ENCODE data around the gene CYP11A1.
A peak's percentile ranks its signal among the peaks of the same experiment; 100 is the strongest.

Gene CYP11A1

DNA sequence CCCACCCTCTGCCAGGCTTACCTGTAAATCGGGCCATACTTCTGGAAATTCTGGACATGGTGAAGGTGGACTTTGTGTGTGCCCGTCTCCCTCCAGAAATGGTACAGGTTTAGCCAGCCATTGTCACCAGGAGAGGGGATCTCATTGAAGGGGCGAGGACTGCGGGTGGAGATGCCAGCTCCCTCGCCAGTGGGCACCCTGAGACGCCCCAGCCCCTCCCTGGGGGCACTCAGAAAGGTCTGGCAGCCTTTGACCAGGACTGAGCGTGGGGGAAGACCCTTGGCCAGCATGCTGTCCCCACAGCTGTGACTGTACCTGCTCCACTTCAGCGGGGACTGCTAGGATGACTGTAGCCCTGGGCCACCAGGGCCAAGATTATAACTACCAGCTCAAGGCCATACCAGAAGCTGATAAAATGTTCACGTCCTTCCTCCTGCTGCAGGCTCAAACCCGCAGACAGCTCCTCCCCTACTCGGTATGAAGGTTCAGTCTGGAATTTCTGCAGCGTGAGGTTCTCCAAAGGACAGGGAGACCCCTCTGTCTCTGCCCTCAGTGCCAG is at the start of gene CYP11A1:
CYP11A1 (minus strand) TSS at position 351 of the 559 bp plus-strand sequence; CDS start at position 290, 61 bp downstream.
- H3K9me3 Mint-ChIP-seq (ENCODE audit: low read depth), result no peaks in the 10 kb centered on the region
- H3K27ac Mint-ChIP-seq, result no peak within 1 kb of the TSS
- peaks cover 6% of the 10 kb centered on the region for H3K27me3 Mint-ChIP-seq
- H3K4me3 Mint-ChIP-seq, result peak within 1 kb of the TSS; percentile 38
- peaks cover 3% of the 10 kb centered on the region for H3K4me1 Mint-ChIP-seq (ENCODE audit: low read depth)
- no peaks in the 10 kb centered on the region for H3K36me3 Mint-ChIP-seq

DNA sequence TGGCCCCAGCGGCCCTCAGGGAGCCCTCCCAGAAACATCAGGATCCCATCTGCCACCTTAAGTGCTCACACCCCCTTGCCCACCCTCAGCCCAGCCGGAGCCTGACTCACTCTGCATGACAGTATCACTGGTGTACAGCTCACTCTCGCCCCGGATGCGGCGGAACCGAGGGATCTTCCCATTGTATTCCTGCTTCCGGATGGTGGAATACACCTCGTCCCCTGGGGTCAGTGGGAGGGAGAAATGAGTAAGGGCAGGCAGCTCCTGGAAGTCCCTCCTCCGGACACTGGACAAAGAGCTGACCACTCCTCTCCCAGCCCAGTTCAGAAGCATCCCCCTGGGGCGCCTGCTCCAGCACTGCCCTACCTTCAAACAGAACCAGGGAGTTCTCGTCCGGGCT is 49.8 kb upstream of the CYP11A1 start:
- Mint-ChIP-seq H3K27ac (no peak overlapping the region), H3K9me3 (ENCODE audit: low read depth) (no peaks in the 10 kb centered on the region), H3K36me3 (peaks cover 13% of the 10 kb centered on the region), H3K4me3 (no peak overlapping the region), H3K27me3 (no peaks in the 10 kb centered on the region), H3K4me1 (ENCODE audit: low read depth) (peaks cover 22% of the 10 kb centered on the region)

DNA sequence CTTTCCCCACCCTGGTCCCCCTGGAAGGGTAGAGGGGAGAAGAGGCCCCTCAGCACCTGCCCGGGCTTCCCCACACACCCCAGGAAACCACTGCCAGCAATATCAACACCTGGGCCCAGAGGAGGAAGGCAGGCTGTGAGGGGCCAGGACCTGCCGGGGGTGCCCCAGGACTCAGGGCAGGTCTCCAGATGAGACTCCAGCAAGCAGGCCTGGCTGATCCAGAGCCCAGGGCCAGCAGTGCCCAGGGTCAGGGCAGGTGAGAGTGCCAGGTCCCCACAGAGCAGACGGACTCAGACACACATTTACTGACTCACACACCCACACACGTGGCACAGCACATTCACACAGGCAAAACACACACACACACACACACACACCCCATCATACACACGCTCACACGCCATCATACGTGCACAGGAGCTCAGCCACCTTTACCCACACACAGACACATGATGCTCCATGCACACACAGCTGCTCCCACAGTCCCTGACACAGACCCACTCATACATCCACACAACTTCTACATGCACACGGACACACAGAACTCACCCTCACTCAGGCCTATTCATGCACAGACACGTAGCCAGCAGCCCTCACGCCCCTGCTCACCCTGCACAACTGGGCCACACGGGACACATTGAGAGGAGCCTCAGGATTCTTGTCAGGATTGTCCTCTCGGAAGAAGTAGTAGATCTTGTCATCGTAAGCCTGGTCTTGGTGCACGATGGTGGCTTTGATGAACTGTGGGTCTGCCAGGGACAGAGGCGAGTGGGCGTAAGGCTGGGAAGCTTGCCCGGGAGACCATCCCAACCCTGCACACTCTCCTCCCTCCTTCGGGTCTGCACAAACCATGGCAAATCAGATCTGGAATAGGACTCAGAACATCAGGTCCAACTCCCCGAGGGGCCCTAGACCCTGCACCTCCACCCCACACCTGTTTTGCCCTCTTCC is 48.8 kb upstream of the CYP11A1 start:
- H3K36me3 Mint-ChIP-seq, result peaks cover 13% of the 10 kb centered on the region
- H3K27ac Mint-ChIP-seq, result peak overlapping the region; percentile 50
- peak overlapping the region; percentile 1 for H3K4me3 Mint-ChIP-seq
- no peaks in the 10 kb centered on the region for H3K9me3 Mint-ChIP-seq (ENCODE audit: low read depth)
- H3K27me3 Mint-ChIP-seq, result no peaks in the 10 kb centered on the region
- H3K4me1 Mint-ChIP-seq (ENCODE audit: low read depth), result peaks cover 17% of the 10 kb centered on the region

DNA sequence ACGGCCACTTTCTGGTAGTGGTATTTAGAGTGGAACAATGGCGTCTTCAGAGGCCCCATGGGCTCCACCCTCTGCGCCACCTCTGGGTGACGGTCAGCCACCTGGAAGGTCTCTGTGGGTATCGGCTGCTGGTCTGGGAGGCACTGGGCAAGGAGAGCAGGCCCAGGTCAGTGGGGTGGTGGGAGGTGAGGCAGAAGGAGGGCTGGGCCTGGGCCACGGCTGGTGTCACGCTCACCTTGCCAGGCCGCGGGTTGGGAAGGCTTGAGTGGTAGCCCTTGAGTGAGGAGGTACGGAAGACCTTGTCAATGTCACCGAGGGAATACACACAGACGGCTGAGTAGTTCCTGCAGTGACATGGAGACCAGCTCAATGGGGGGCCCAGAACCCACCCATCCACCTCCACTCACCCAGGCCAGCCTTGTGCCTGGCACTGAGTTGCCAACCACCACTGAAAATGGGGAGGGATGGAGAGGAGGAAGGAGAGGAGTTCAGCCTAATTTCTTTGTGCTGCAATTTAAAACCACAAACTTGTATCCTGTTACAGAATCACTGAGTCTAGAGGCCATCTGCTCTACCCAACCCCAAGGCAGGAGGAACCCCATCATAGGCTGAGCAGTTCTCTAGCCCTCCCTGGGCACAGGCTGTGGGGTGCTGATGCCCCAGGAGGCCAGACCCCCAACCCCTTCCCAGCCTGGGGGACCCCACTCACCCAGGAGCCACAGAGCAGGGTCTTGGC is 47.3 kb upstream of the CYP11A1 start:
- no peak overlapping the region for H3K4me3 Mint-ChIP-seq
- no peaks in the 10 kb centered on the region for H3K27me3 Mint-ChIP-seq
- H3K4me1 Mint-ChIP-seq (ENCODE audit: low read depth), result peaks cover 14% of the 10 kb centered on the region
- H3K27ac Mint-ChIP-seq, result peak overlapping the region; percentile 64
- peaks cover 13% of the 10 kb centered on the region for H3K36me3 Mint-ChIP-seq
- H3K9me3 Mint-ChIP-seq (ENCODE audit: low read depth), result no peaks in the 10 kb centered on the region

DNA sequence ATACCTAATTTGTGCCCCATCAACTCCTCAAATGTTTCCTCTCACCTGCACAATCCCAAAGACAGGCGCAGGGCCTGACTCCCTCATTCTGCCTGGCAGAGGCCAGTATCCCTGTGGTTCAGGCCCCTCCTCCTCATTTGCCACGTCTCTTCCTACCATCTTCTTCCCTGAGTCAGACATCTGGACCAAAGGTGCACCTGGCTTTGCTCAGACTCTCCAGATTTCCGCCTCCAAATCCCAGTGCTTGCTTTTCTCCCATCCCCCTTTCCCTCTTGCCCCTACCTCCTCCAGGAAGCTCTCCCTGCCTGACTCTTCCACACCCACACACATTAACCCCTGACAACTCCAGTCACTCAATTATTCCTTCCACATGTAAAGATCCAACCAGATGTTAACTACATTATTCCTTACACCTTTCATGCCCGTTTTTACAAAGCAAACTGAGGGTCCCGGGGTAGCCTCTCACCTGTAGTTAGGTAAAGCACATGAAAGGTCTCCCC is 46.7 kb upstream of the CYP11A1 start:
- H3K36me3 Mint-ChIP-seq, result peaks cover 13% of the 10 kb centered on the region
- H3K4me3 Mint-ChIP-seq, result no peak overlapping the region
- H3K9me3 Mint-ChIP-seq (ENCODE audit: low read depth), result no peaks in the 10 kb centered on the region
- no peaks in the 10 kb centered on the region for H3K27me3 Mint-ChIP-seq
- H3K4me1 Mint-ChIP-seq (ENCODE audit: low read depth), result peaks cover 14% of the 10 kb centered on the region
- H3K27ac Mint-ChIP-seq, result peak overlapping the region; percentile 64

DNA sequence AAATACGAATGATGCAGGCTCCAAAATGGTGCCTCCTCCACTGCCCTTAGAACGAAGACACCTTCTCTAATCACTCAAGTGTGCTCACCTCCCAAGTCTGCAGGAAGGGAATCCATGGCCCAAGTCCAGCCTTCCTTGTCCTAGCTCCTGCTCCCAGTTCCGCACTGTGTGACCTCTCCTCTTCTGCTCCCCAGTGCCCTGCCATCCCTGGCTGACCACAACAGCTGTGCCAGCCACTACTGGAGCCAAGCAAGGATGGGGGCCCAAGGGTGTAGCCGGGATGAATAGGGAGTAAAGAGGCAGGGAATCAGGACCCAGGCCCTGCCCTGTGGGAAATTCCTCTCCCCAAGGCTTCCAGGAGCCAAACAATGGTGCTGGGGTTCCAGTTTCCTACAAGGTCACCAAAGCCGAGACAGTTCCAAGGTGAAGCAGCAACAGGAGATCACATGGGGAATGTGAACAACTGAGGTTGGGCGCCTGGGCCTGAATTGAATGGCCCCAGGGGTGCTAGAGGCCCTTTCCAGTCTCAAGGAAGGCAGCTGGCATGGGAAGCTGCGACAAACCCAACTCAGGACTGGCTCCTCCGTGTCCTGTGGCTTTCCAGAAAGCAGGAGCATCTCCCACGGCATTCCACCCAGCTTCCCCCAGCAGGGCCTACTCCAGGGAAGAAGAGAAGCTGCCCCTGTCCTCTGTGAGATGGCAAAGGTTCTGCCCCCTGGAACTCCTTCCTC is 46.1 kb upstream of the CYP11A1 start:
- Mint-ChIP-seq H3K4me1 (ENCODE audit: low read depth) (peaks cover 14% of the 10 kb centered on the region), H3K27ac (no peak overlapping the region), H3K27me3 (no peaks in the 10 kb centered on the region), H3K4me3 (no peak overlapping the region), H3K9me3 (ENCODE audit: low read depth) (no peaks in the 10 kb centered on the region), H3K36me3 (peaks cover 15% of the 10 kb centered on the region)

DNA sequence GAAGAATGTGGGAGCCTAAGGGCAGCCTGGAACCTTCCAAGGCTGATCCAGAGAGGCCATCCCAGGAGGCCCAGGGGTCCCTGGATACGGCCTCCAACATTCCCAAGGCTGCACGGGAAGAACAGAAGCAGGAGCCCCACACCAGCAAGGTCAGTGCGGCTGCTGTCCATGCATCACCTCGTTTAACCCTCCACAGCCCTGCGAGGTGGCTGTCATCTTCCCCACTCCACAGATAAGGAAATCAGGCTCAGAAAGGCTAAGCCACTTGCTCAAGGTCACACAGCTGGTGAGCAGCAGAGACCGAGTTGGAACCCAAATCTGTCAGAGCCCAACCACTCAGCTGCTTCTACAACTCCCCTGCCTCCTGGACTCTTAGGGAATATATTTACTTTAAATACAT is 44.7 kb upstream of the CYP11A1 start:
- H3K27ac Mint-ChIP-seq, result no peak overlapping the region

DNA sequence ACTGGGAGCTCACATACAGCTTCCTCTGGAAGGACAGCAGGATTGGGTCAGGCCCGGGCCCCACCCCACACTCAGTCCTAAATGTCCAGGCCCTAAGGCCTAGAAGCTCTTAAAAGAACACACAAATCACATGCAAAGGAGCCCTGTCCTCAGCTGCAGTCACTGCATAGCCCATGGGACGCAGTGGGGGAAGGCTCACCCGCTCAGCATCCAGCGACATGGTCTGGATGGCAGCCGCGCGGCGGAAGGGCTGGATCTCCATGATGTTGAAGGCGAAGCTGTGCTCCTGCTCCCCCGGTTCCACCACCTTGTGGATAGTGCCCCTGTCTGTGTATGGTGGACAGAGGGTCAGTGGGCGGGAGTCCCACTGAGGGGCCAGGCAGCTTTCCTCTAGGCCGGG is 44.2 kb upstream of the CYP11A1 start:
- H3K4me1 Mint-ChIP-seq (ENCODE audit: low read depth), result peaks cover 17% of the 10 kb centered on the region
- H3K4me3 Mint-ChIP-seq, result no peak overlapping the region
- H3K9me3 Mint-ChIP-seq (ENCODE audit: low read depth), result no peaks in the 10 kb centered on the region
- H3K36me3 Mint-ChIP-seq, result peaks cover 15% of the 10 kb centered on the region
- H3K27me3 Mint-ChIP-seq, result no peaks in the 10 kb centered on the region
- no peak overlapping the region for H3K27ac Mint-ChIP-seq

More for the DNA sequence above, 44.7 kb upstream of the CYP11A1 start:
- Mint-ChIP-seq H3K9me3 (ENCODE audit: low read depth) (no peaks in the 10 kb centered on the region), H3K36me3 (peaks cover 15% of the 10 kb centered on the region), H3K4me1 (ENCODE audit: low read depth) (peaks cover 14% of the 10 kb centered on the region), H3K4me3 (no peak overlapping the region), H3K27me3 (no peaks in the 10 kb centered on the region)

DNA sequence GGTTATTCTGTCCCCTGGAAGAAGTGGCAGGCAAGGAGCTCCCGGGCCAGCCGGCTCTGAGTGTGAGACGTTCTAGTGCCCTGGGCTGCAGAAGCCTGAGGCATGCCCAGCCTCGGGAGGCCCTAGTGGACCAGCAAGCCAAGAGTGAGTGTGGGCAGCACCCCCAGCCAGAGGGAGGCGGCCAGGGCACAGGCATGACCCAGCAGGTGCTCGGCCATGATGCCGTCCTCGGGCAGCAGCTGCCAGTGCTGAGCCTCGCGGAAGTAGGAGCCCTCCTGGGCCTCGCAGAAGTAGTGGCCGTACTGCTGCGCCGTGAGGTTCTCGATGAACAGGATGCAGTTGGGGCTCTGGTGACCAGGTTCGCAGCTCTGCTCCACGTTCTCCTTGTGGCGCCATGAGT is 43.1 kb upstream of the CYP11A1 start:
- Mint-ChIP-seq H3K9me3 (ENCODE audit: low read depth) (no peaks in the 10 kb centered on the region), H3K27me3 (no peaks in the 10 kb centered on the region), H3K4me1 (ENCODE audit: low read depth) (peaks cover 20% of the 10 kb centered on the region), H3K4me3 (no peak overlapping the region), H3K36me3 (peaks cover 16% of the 10 kb centered on the region), H3K27ac (no peak overlapping the region)

DNA sequence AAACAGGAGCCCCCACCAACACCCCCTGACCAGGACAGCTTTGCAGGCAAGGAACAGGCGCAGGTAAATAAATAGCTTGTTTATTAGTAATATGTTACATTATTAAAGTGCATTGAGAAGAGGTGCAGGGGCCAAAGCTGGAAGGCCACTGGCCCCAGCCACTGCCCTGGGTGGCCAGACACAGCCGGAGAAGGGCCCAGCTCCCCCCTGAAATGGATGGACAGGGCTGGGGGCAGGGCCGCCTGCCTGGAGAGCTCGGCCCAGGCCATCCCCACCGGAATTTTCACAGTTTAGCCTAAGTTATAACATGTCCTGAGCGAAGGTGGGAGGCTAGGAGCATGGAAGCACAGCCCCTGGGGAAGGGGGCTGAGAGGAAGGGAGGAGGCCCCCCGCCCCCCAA is 41.8 kb upstream of the CYP11A1 start:
- Mint-ChIP-seq H3K4me3 (no peak overlapping the region), H3K27ac (no peak overlapping the region), H3K4me1 (ENCODE audit: low read depth) (peaks cover 26% of the 10 kb centered on the region), H3K27me3 (no peaks in the 10 kb centered on the region), H3K36me3 (peaks cover 15% of the 10 kb centered on the region), H3K9me3 (ENCODE audit: low read depth) (no peaks in the 10 kb centered on the region)

DNA sequence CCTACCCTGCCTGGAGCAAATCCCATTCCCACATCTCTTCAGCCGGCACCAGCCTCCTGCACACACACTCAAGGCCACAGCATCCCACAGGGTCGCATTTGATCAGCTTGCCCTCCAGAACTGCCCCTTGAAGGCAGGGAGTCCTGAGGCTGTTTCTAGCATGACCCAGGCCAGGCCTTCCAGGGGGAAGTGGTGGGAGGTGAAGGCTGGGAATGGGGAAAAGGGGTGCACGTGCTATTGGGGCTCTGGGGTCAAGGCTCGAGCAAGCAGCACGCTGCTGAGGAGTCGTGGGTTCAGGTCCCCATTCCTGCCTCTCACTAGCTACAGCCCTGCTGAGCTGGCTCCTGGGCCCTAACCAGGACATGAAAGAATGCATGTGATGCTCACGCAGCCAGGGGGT is 41.4 kb upstream of the CYP11A1 start:
- Mint-ChIP-seq H3K4me1 (ENCODE audit: low read depth) (peaks cover 27% of the 10 kb centered on the region), H3K27me3 (no peaks in the 10 kb centered on the region), H3K36me3 (peaks cover 12% of the 10 kb centered on the region), H3K4me3 (no peak overlapping the region), H3K9me3 (ENCODE audit: low read depth) (no peaks in the 10 kb centered on the region), H3K27ac (peak overlapping the region; percentile 70)

DNA sequence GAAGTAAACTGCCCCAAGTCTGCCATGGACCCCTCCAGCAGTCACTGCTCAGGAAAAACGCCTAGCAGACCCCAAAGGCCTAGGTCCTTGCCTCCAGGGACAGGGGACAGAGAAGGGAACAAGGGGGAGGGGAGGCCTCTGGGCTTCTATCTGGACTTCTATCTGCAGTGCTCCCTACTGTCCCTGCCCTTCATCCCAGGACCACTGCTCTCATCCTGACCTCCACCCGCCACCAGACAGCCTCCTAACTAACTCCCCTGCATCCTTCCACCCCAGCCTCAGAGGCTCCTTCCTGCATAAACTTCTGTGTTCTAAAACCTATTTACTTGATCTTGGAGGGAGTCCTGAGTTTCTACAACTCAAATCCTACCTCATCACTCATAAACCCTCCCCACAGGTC is 40.9 kb upstream of the CYP11A1 start:
- Mint-ChIP-seq H3K27ac (no peak overlapping the region), H3K36me3 (peaks cover 12% of the 10 kb centered on the region), H3K4me1 (ENCODE audit: low read depth) (peaks cover 31% of the 10 kb centered on the region), H3K4me3 (no peak overlapping the region), H3K9me3 (ENCODE audit: low read depth) (no peaks in the 10 kb centered on the region), H3K27me3 (no peaks in the 10 kb centered on the region)

DNA sequence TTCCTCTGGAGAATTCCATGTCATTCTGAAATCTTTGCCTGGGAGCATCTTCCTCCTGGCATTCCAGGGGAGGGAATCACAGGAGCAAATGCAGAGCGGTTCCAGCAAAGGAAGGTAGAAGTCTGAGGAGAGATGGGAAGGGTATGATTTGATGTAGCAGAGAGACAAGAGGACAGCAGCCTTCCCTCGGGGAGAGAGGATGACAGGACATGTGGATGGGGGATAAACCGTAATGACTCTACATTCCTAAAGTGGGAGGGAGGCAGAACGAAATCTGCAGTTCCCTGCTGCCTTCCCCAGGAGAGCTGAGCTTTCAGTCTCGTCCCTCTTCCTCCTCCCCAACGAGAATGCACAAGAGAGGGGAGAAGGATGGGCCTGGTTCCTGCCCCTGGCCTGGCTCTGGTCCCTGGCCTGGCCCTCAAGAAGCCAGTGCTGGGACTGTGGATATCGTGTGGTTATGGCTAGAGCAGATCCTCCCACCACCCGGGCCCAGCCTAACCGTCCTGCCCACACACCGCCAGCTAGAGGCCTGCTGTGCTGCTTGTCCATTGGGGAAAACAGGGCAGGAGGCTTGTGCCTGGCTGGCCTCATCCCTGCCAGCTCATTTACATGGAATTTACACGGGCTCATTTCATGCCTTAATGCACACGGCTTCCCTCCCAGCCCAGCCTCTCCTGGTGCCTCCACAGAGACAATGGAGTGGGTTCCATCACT is 39.7 kb upstream of the CYP11A1 start:
- Mint-ChIP-seq H3K27ac (no peak overlapping the region), H3K4me1 (ENCODE audit: low read depth) (peaks cover 43% of the 10 kb centered on the region), H3K9me3 (ENCODE audit: low read depth) (no peaks in the 10 kb centered on the region), H3K4me3 (no peak overlapping the region), H3K36me3 (peaks cover 6% of the 10 kb centered on the region), H3K27me3 (no peaks in the 10 kb centered on the region)

DNA sequence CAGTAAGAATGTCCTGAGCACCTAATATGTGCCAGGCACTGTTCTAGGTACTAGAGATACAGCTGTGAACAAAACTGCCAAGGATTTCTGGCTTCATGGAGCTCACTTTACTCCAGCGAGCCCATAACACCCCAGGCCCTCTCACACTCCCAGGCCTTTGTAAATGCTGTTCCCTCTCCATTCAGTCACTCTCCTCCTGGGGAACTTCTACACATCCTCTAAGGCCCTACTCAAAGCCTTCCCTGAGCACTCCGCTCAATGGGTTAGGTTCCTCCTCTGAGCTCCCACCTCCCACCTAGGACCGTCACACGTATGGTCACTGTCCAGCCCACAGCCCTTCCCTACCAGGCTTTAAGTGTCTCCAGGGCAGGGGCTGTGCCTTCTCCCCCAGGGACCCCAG is 39.1 kb upstream of the CYP11A1 start:
- H3K9me3 Mint-ChIP-seq (ENCODE audit: low read depth), result no peaks in the 10 kb centered on the region
- no peaks in the 10 kb centered on the region for H3K27me3 Mint-ChIP-seq
- peak overlapping the region; percentile 5 for H3K27ac Mint-ChIP-seq
- peaks cover 6% of the 10 kb centered on the region for H3K36me3 Mint-ChIP-seq
- peaks cover 50% of the 10 kb centered on the region for H3K4me1 Mint-ChIP-seq (ENCODE audit: low read depth)
- peak overlapping the region; percentile 2 for H3K4me3 Mint-ChIP-seq

All from activated naive CD8-positive, alpha-beta T cell (primary cell).